Measurements from ENCODE around the gene RAB11FIP5.

DNA sequence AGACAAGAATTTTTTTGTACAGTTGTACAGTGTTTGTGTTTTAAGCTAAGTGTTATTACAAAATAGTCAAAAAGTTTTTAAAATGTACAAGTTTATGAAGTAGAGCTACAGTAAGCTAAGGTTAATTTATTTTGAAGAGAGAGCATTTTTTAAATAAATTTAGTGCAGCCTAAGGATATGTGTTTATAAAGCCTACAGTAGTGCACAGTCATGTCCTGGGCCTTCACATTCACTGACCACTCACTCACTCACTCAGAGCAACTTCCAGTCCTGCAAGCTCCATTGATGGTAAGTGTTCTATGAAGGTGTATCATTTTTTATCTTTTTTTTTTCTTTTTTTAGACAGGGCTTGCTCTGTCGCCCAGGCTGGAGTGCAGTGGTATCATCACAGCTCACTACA lies 85.4 kb downstream of the RAB11FIP5 start:
- TF ChIP-seq, protein P1, sequence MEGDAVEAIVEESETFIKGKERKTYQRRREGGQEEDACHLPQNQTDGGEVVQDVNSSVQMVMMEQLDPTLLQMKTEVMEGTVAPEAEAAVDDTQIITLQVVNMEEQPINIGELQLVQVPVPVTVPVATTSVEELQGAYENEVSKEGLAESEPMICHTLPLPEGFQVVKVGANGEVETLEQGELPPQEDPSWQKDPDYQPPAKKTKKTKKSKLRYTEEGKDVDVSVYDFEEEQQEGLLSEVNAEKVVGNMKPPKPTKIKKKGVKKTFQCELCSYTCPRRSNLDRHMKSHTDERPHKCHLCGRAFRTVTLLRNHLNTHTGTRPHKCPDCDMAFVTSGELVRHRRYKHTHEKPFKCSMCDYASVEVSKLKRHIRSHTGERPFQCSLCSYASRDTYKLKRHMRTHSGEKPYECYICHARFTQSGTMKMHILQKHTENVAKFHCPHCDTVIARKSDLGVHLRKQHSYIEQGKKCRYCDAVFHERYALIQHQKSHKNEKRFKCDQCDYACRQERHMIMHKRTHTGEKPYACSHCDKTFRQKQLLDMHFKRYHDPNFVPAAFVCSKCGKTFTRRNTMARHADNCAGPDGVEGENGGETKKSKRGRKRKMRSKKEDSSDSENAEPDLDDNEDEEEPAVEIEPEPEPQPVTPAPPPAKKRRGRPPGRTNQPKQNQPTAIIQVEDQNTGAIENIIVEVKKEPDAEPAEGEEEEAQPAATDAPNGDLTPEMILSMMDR (IDR thresholded peaks at IDR 0.05): no peak
- TF ChIP-seq EP300 (IDR thresholded peaks at IDR 0.05): no peak
- TF ChIP-seq POLR2A (IDR thresholded peaks at IDR 0.05): no peak
